IPS DF 6.9 (cell line): ENCODE results near the gene SBK2.

ENCODE experiments used
- DNase-seq: peaks from one replicate; pipeline ENCODE4 v3.0.0-alpha.2; 2013; ENCODE audit warnings: low read depth, low spot score
- H3K27ac ChIP-seq: one replicate; pipeline ENCODE4 v1.5.1; 2013; ENCODE audit warnings: low read length, control low read depth
- H3K27me3 ChIP-seq: 2 replicates; pipeline ENCODE4 v1.6.1; 2013; ENCODE audit warnings: mild to moderate bottlenecking, low read length; ENCODE audit not compliant: control insufficient read depth, insufficient read depth
- H3K36me3 ChIP-seq: 2 replicates; pipeline ENCODE4 v1.6.1; 2013; ENCODE audit warnings: low read length; ENCODE audit not compliant: control insufficient read depth, insufficient read depth
- H3K4me1 ChIP-seq: 2 replicates; pipeline ENCODE4 v1.6.1; 2013; ENCODE audit warnings: low read length; ENCODE audit not compliant: control insufficient read depth, insufficient read depth
- H3K4me3 ChIP-seq: 2 replicates; pipeline ENCODE4 v1.5.1; 2013; ENCODE audit warnings: mild to moderate bottlenecking, low read length
- H3K9me3 ChIP-seq: 2 replicates; pipeline ENCODE4 v1.6.1; 2013; ENCODE audit warnings: low read length, inconsistent platforms; ENCODE audit not compliant: control insufficient read depth, insufficient read depth
- WGBS: extraction: QIAGEN DNeasy Blood & Tissue Kit; methylation state at CpG from one replicate; pipeline ENCODE4 v1.1.7; 2013; ENCODE audit warnings: mixed read lengths, missing lambda C conversion rate; ENCODE audit not compliant: insufficient read length, insufficient coverage; 5-methylcytosine and 5-hydroxymethylcytosine counted together

SBK2 gene

GRCh38 chr19:55554302-55554701, 17.4 kb upstream of the SBK2 start:
- Histone ChIP-seq H3K9me3 (no peaks in the 10 kb centered on the region), H3K4me3 (no peak overlapping the region), H3K4me1 (no peaks in the 10 kb centered on the region), H3K27me3 (no peaks in the 10 kb centered on the region), H3K36me3 (no peaks in the 10 kb centered on the region), H3K27ac (no peak overlapping the region)
- no CpG with 5 or more reads among the region's 9 CpGs for WGBS
- DNase-seq: no peak

- Histone ChIP-seq H3K4me1 (no peaks in the 10 kb centered on the region), H3K9me3 (no peaks in the 10 kb centered on the region), H3K27ac (no peak overlapping the region), H3K36me3 (no peaks in the 10 kb centered on the region), H3K27me3 (no peaks in the 10 kb centered on the region), H3K4me3 (no peak overlapping the region)
- no CpG with 5 or more reads among the region's 13 CpGs for WGBS
- DNase-seq: no peak
These were observed 16.6 kb upstream of the SBK2 start for GRCh38 chr19:55553217-55554182.

- no peak for DNase-seq
- H3K9me3 ChIP-seq: no peaks in the 10 kb centered on the region
- no peaks in the 10 kb centered on the region for H3K4me1 ChIP-seq
- H3K27me3 ChIP-seq: no peaks in the 10 kb centered on the region
- H3K27ac ChIP-seq: no peak overlapping the region
- WGBS: no CpG with 5 or more reads among the region's 13 CpGs
- no peaks in the 10 kb centered on the region for H3K36me3 ChIP-seq
- no peak overlapping the region for H3K4me3 ChIP-seq
These were observed 15.7 kb upstream of the SBK2 start for GRCh38 chr19:55552620-55553019.

GRCh38 chr19:55552206-55552605, 15.3 kb upstream of the SBK2 start:
- no peak for DNase-seq
- H3K27ac ChIP-seq: no peak overlapping the region
- 0 out of 2 replicates have a peak, but pooled peaks cover under 1% of the 10 kb centered on the region for H3K4me1 ChIP-seq
- WGBS: no CpG with 5 or more reads among the region's 5 CpGs
- no peak overlapping the region for H3K4me3 ChIP-seq
- H3K27me3 ChIP-seq: no peaks in the 10 kb centered on the region
- no peaks in the 10 kb centered on the region for H3K9me3 ChIP-seq
- H3K36me3 ChIP-seq: no peaks in the 10 kb centered on the region

GRCh38 chr19:55550321-55550650, 13.4 kb upstream of the SBK2 start:
- Histone ChIP-seq H3K9me3 (no peaks in the 10 kb centered on the region), H3K27ac (no peak overlapping the region), H3K27me3 (no peaks in the 10 kb centered on the region), H3K36me3 (no peaks in the 10 kb centered on the region), H3K4me1 (0 out of 2 replicates have a peak, but pooled peaks cover 2% of the 10 kb centered on the region), H3K4me3 (peak overlapping the region; percentile 22; the same call in 1 of the 2 replicates)
- DNase-seq: no peak
- no CpG with 5 or more reads among the region's 7 CpGs for WGBS

GRCh38 chr19:55549500-55550320, 12.8 kb upstream of the SBK2 start:
- H3K36me3 ChIP-seq: no peaks in the 10 kb centered on the region; the same call in 1 of the 2 replicates
- no peak for DNase-seq
- H3K27me3 ChIP-seq: no peaks in the 10 kb centered on the region
- WGBS: no CpG with 5 or more reads among the region's 36 CpGs
- 0 out of 2 replicates have a peak, but pooled peaks cover 2% of the 10 kb centered on the region for H3K4me1 ChIP-seq
- no peak overlapping the region for H3K27ac ChIP-seq
- H3K4me3 ChIP-seq: peak overlapping the region; percentile 22; the same call in 1 of the 2 replicates
- H3K9me3 ChIP-seq: no peaks in the 10 kb centered on the region

GRCh38 chr19:55546822-55547614, 10.1 kb upstream of the SBK2 start:
- H3K9me3 ChIP-seq: no peaks in the 10 kb centered on the region
- no peak overlapping the region for H3K27ac ChIP-seq
- H3K36me3 ChIP-seq: no peaks in the 10 kb centered on the region; the same call in 1 of the 2 replicates
- no CpG with 5 or more reads among the region's 17 CpGs for WGBS
- H3K4me1 ChIP-seq: 0 out of 2 replicates have a peak, but pooled peaks cover 2% of the 10 kb centered on the region
- H3K27me3 ChIP-seq: no peaks in the 10 kb centered on the region
- no peak overlapping the region for H3K4me3 ChIP-seq
- DNase-seq: no peak

- no peak overlapping the region for H3K4me3 ChIP-seq
- H3K9me3 ChIP-seq: no peaks in the 10 kb centered on the region
- H3K27me3 ChIP-seq: no peaks in the 10 kb centered on the region
- H3K36me3 ChIP-seq: no peaks in the 10 kb centered on the region; the same call in 1 of the 2 replicates
- WGBS: no CpG with 5 or more reads among the region's 11 CpGs
- no peak for DNase-seq
- H3K27ac ChIP-seq: no peak overlapping the region
- 0 out of 2 replicates have a peak, but pooled peaks cover 2% of the 10 kb centered on the region for H3K4me1 ChIP-seq
These were observed 9.1 kb upstream of the SBK2 start for GRCh38 chr19:55546011-55546410.

GRCh38 chr19:55545443-55545842, 8.5 kb upstream of the SBK2 start, which contains the start of gene SBK3:
SBK3 (minus strand) TSS chr19:55545543; CDS start chr19:55545543, 0 bp downstream.
- Histone ChIP-seq H3K27me3 (no peaks in the 10 kb centered on the region), H3K36me3 (no peaks in the 10 kb centered on the region; the same call in 1 of the 2 replicates), H3K4me3 (no peak within 1 kb of the TSS), H3K9me3 (no peaks in the 10 kb centered on the region), H3K4me1 (0 out of 2 replicates have a peak, but pooled peaks cover 2% of the 10 kb centered on the region), H3K27ac (no peak within 1 kb of the TSS)
- no CpG with 5 or more reads among the region's 10 CpGs for WGBS
- no peak for DNase-seq
